Fibroblast of upper back skin (primary cell): ENCODE results near the gene ISOC2.
"Not testable (repeated sequence)": the region's sequence is repeated elsewhere in the genome, so short reads cannot be mapped to it uniquely, and the experiment has no call there.

ENCODE experiments used
- DNase-seq: peaks from one replicate; pipeline ENCODE4 v3.0.0-alpha.2; 2013

The ISOC2 gene

GRCh38 chr19:55461259-55461973, at the start of gene ISOC2:
Gene ISOC2, minus strand, starts transcription at chr19:55461642. Its CDS starts 5,156 bp downstream, at chr19:55456486.
- DNase-seq, result peak; percentile 100

- DNase-seq, result no peak
Observed at GRCh38 chr19:55508120-55508519, 46.7 kb upstream of the ISOC2 start.

GRCh38 chr19:55504981-55505380, 43.5 kb upstream of the ISOC2 start:
- no peak for DNase-seq

- no peak for DNase-seq
Observed at GRCh38 chr19:55504252-55504603, 42.8 kb upstream of the ISOC2 start.

GRCh38 chr19:55503502-55504251, 42.2 kb upstream of the ISOC2 start:
- DNase-seq, result peak; percentile 89

- no peak for DNase-seq
Observed at GRCh38 chr19:55503157-55503501, 41.7 kb upstream of the ISOC2 start.

- DNase-seq, result no peak
Observed at GRCh38 chr19:55502197-55502952, 40.9 kb upstream of the ISOC2 start.

GRCh38 chr19:55500368-55500952, 39.0 kb upstream of the ISOC2 start:
- no peak for DNase-seq

GRCh38 chr19:55498246-55498840, 36.9 kb upstream of the ISOC2 start:
- DNase-seq, result no peak

- no peak for DNase-seq
Observed at GRCh38 chr19:55497763-55498162, 36.3 kb upstream of the ISOC2 start.

- DNase-seq, result not testable (repeated sequence)
Observed at GRCh38 chr19:55496820-55497219, 35.4 kb upstream of the ISOC2 start.

GRCh38 chr19:55495646-55496349, 34.4 kb upstream of the ISOC2 start:
- no peak for DNase-seq

- DNase-seq, result peak; percentile 33
Observed at GRCh38 chr19:55494172-55494761, 32.8 kb upstream of the ISOC2 start.

GRCh38 chr19:55493645-55494171, 32.3 kb upstream of the ISOC2 start:
- DNase-seq, result no peak

GRCh38 chr19:55493052-55493644, 31.7 kb upstream of the ISOC2 start:
- peak; percentile 47 for DNase-seq

GRCh38 chr19:55492362-55492944, 31.0 kb upstream of the ISOC2 start:
- no peak for DNase-seq

GRCh38 chr19:55491546-55492360, 30.3 kb upstream of the ISOC2 start:
- no peak for DNase-seq

GRCh38 chr19:55490478-55491432, 29.3 kb upstream of the ISOC2 start:
- no peak for DNase-seq
